ENCODE data around the gene FKBP1B. TPM values are rescaled to one million over a fixed set of nuclear protein-coding genes. Genes with fewer than 3 reads are reported as not detected.

FKBP1B gene
- total RNA-seq, 1 experiment from 2014 or later: 2.1 TPM

- H2AFZ ChIP-seq (ENCODE audit: low read length): no peak overlapping the region
- CTCF ChIA-PET: no interaction called here
- intact Hi-C loops (cut with micrococcal nuclease): no loop called here
Observed at GRCh38 chr2:24010477-24011249, 38.9 kb upstream of the FKBP1B start.

GRCh38 chr2:24011250-24012104 is 38.1 kb upstream of the FKBP1B start:
- H2AFZ ChIP-seq (ENCODE audit: low read length): no peak overlapping the region
- no peak for DNase-seq
- no peaks in the 10 kb centered on the region for H3K79me2 ChIP-seq (ENCODE audit: low read length)
- intact Hi-C loops (cut with micrococcal nuclease): no loop called here
- no peak overlapping the region for H3K4me2 ChIP-seq (ENCODE audit: low read length)
- H3K36me3 ChIP-seq (ENCODE audit: low read depth, low read length): no peaks in the 10 kb centered on the region
- H3K27me3 ChIP-seq (ENCODE audit: low read length): no peaks in the 10 kb centered on the region
- no peaks in the 10 kb centered on the region for H3F3A ChIP-seq (ENCODE audit: low read length, unreplicated experiment)
- ChIA-PET POLR2A (ENCODE audit: unreplicated experiment) (no interaction called here), CTCF (no interaction called here)
- peaks cover 32% of the 10 kb centered on the region for H3K4me1 ChIP-seq (ENCODE audit: insufficient read depth, low read length)
- no peak for TF ChIP-seq CTCF (conservative IDR thresholded peaks at IDR 0.05; ENCODE audit: low read depth, low read length)
- TF ChIP-seq EZH2phosphoT487 (IDR thresholded peaks at IDR 0.05; ENCODE audit: borderline replicate concordance, low read length): no peak
- TF ChIP-seq EZH2 (IDR thresholded peaks at IDR 0.05; ENCODE audit: low read length, unreplicated experiment): no peak
- no TSS peak for BruUV-seq (replicated peaks)
- no peak overlapping the region for H3K27ac ChIP-seq (ENCODE audit: low read length)
- H3K9me3 ChIP-seq (ENCODE audit: low read length): no peaks in the 10 kb centered on the region
- no peak overlapping the region for H3K9ac ChIP-seq (ENCODE audit: low read length)
- no peaks in the 10 kb centered on the region for H3K9me2 ChIP-seq (replicated peaks; ENCODE audit: low read length)
- H3K4me3 ChIP-seq (ENCODE audit: low read length): no peak overlapping the region
- ATAC-seq: no peak
- no peaks in the 10 kb centered on the region for H4K20me1 ChIP-seq (ENCODE audit: low read length)

More at GRCh38 chr2:24010477-24011249, 38.9 kb upstream of the FKBP1B start:
- no peak for ATAC-seq
- Histone ChIP-seq H3K27ac (ENCODE audit: low read length) (no peak overlapping the region), H3K4me3 (ENCODE audit: low read length) (no peak overlapping the region), H3F3A (ENCODE audit: low read length, unreplicated experiment) (no peaks in the 10 kb centered on the region), H3K79me2 (ENCODE audit: low read length) (no peaks in the 10 kb centered on the region), H4K20me1 (ENCODE audit: low read length) (no peaks in the 10 kb centered on the region), H3K4me2 (ENCODE audit: low read length) (no peak overlapping the region), H3K36me3 (ENCODE audit: low read depth, low read length) (no peaks in the 10 kb centered on the region), H3K27me3 (ENCODE audit: low read length) (no peaks in the 10 kb centered on the region), H3K9me2 (replicated peaks; ENCODE audit: low read length) (no peaks in the 10 kb centered on the region), H3K4me1 (ENCODE audit: insufficient read depth, low read length) (peaks cover 24% of the 10 kb centered on the region), H3K9ac (ENCODE audit: low read length) (no peak overlapping the region), H3K9me3 (ENCODE audit: low read length) (no peaks in the 10 kb centered on the region)
- POLR2A ChIA-PET (ENCODE audit: unreplicated experiment): no interaction called here
- DNase-seq: no peak
- no peak for TF ChIP-seq EZH2 (IDR thresholded peaks at IDR 0.05; ENCODE audit: low read length, unreplicated experiment)
- TF ChIP-seq EZH2phosphoT487 (IDR thresholded peaks at IDR 0.05; ENCODE audit: borderline replicate concordance, low read length): no peak
- TF ChIP-seq CTCF (conservative IDR thresholded peaks at IDR 0.05; ENCODE audit: low read depth, low read length): no peak
- no TSS peak for BruUV-seq (replicated peaks)

All from PC-3 (cell line).